Measurements from ENCODE around the gene FAM219A.

- TF ChIP-seq CTCF (IDR thresholded peaks at IDR 0.05) (no peak), POLR2A (IDR thresholded peaks at IDR 0.05) (no peak), EP300 (IDR thresholded peaks at IDR 0.05) (no peak), POLR2AphosphoS5 (IDR thresholded peaks at IDR 0.05) (no peak)
Observed at GRCh38 chr9:34490360-34490759, 32.0 kb upstream of the FAM219A start.

Data from upper lobe of left lung (tissue), 4 donors.